ENCODE measurements around the gene ASGR1. TPM values are rescaled to one million over a fixed set of nuclear protein-coding genes. Genes with fewer than 3 reads are reported as not detected.
"Not testable (repeated sequence)": the region's sequence is repeated elsewhere in the genome, so short reads cannot be mapped to it uniquely, and the experiment has no call there.

Gene ASGR1
- polyA plus RNA-seq, 4 donors = 4.6 to 8.1 (median 5.2) TPM

DNA sequence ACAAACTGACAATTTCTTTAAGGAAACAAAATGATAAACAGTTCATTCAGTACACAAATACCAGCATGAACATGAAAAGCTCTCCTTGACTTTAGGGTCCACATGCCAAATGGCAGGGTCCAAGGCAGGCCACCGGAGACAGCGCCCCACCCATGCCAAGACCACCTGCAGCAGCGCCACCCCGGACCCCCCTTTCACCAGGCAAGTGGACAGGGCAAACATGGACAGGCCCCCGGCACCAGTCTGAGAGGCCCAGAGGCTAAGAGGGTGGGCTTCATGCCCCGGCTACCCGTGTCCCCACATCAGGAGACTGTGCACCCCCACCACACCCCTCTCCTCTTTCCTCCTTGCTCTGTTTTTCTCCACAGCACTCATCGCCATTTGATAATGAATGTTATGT, 49.9 kb downstream of the ASGR1 start:
- no peak for DNase-seq (ENCODE audit: low read depth in 4 of 4, low spot score in 3 of 4)

GRCh38 chr17:7128160-7128559, 51.0 kb downstream of the ASGR1 start:
- no peak for DNase-seq (ENCODE audit: low read depth in 4 of 4, low spot score in 3 of 4)

DNA sequence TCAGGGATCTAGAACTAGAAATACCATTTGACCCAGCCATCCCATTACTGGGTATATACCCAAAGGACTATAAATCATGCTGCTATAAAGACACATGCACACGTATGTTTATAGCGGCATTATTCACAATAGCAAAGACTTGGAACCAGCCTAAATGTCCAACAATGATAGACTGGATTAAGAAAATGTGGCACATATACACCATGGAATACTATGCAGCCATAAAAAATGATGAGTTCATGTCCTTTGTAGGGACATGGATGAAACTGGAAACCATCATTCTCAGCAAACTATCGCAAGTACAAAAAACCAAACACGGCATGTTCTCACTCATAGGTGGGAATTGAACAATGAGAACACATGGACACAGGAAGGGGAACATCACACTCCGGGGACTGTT, 51.7 kb downstream of the ASGR1 start:
- DNase-seq (ENCODE audit: low read depth in 4 of 4, low spot score in 3 of 4) = not testable (repeated sequence)

DNA sequence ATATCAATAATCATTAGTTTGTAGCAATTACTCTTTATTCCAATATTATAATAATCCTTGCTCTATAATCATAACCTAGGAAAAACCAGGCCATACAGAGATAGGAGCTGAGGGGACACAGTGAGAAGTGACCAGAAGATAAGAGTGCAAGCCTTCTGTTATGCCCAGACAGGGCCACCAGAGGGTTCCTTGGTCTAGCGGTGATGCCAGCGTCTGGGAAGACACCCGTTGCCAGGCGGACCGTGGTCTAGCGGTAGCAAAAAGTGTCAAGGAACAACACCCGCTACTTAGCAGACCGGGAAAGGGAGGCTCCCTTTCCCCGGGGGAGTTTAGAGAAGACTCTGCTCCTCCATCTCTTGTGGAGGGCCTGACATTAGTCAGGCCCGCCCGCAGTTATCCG, 52.8 kb downstream of the ASGR1 start:
- DNase-seq (ENCODE audit: low read depth in 4 of 4, low spot score in 3 of 4) = not testable (repeated sequence)

- DNase-seq (ENCODE audit: low read depth in 4 of 4, low spot score in 3 of 4) = no peak
Measured at GRCh38 chr17:7124923-7125322, 54.2 kb downstream of the ASGR1 start.

GRCh38 chr17:7123844-7124243, 55.3 kb downstream of the ASGR1 start:
- no peak for DNase-seq (ENCODE audit: low read depth in 4 of 4, low spot score in 3 of 4)

Other genes starting within 250 kb of the ASGR1 start
- gene ALOX12, start 183.3 kb downstream of the ASGR1 start, polyA plus RNA-seq (ENCODE audit: insufficient read length in 4 of 4) = 1 to 10 TPM; 1.2 to 3.3 (median 2.1) TPM
- gene RNASEK, start 166.7 kb downstream of the ASGR1 start, polyA plus RNA-seq (ENCODE audit: insufficient read length in 4 of 4) = 100 to 1,000 TPM; 174 to 227 (median 189) TPM
- 10 to 100 TPM; 25.7 to 30.7 (median 28.3) TPM for gene BCL6B, start 156.3 kb downstream of the ASGR1 start, polyA plus RNA-seq (ENCODE audit: insufficient read length in 4 of 4)
- 1 to 10 TPM; 2.7 to 4.8 (median 3.9) TPM for gene SLC16A13, start 143.4 kb downstream of the ASGR1 start, polyA plus RNA-seq (ENCODE audit: insufficient read length in 4 of 4)
- gene SLC16A11, start 135.3 kb downstream of the ASGR1 start, polyA plus RNA-seq (ENCODE audit: insufficient read length in 4 of 4) = under 1 TPM; 0.41 to 0.67 (median 0.59) TPM
- gene CLEC10A, start 99.1 kb downstream of the ASGR1 start, polyA plus RNA-seq (ENCODE audit: insufficient read length in 4 of 4) = 1 to 10 TPM; 1.3 to 1.9 (median 1.4) TPM
- 1 to 10 TPM in 3 of 4 donors, under 1 TPM in 1; 0.91 to 2.5 (median 1.7) TPM for gene ASGR2, start 64.5 kb downstream of the ASGR1 start, polyA plus RNA-seq (ENCODE audit: insufficient read length in 4 of 4)
- 10 to 100 TPM; 30.3 to 40.3 (median 32.9) TPM for gene DLG4, start 40.5 kb upstream of the ASGR1 start, polyA plus RNA-seq (ENCODE audit: insufficient read length in 4 of 4)
- 100 to 1,000 TPM; 421 to 519 (median 462) TPM for gene ACADVL, start 40.6 kb upstream of the ASGR1 start, polyA plus RNA-seq (ENCODE audit: insufficient read length in 4 of 4)
- 10 to 100 TPM; 49.9 to 65.1 (median 50.9) TPM for gene DVL2, start 55.1 kb upstream of the ASGR1 start, polyA plus RNA-seq (ENCODE audit: insufficient read length in 4 of 4)
- gene PHF23, start 60.1 kb upstream of the ASGR1 start, polyA plus RNA-seq (ENCODE audit: insufficient read length in 4 of 4) = 10 to 100 TPM; 57.4 to 66.4 (median 60.9) TPM
- 100 to 1,000 TPM; 389 to 496 (median 451) TPM for gene GABARAP, start 63.1 kb upstream of the ASGR1 start, polyA plus RNA-seq (ENCODE audit: insufficient read length in 4 of 4)
- gene CTDNEP1, start 72.4 kb upstream of the ASGR1 start, polyA plus RNA-seq (ENCODE audit: insufficient read length in 4 of 4) = 100 to 1,000 TPM; 147 to 167 (median 159) TPM
- gene ELP5, start 72.8 kb upstream of the ASGR1 start, polyA plus RNA-seq (ENCODE audit: insufficient read length in 4 of 4) = 10 to 100 TPM; 40.3 to 55.8 (median 50.5) TPM
- 10 to 100 TPM; 45.0 to 66.0 (median 51.8) TPM for gene CLDN7, start 83.1 kb upstream of the ASGR1 start, polyA plus RNA-seq (ENCODE audit: insufficient read length in 4 of 4)
- 1 to 10 TPM; 1.8 to 2.9 (median 2.5) TPM for gene SLC2A4, start 102.3 kb upstream of the ASGR1 start, polyA plus RNA-seq (ENCODE audit: insufficient read length in 4 of 4)
- 1 to 10 TPM; 2.9 to 4.2 (median 3.4) TPM for gene YBX2, start 115.3 kb upstream of the ASGR1 start, polyA plus RNA-seq (ENCODE audit: insufficient read length in 4 of 4)
- 100 to 1,000 TPM; 297 to 355 (median 333) TPM for gene EIF5A, start 128.3 kb upstream of the ASGR1 start, polyA plus RNA-seq (ENCODE audit: insufficient read length in 4 of 4)
- gene GPS2, start 136.0 kb upstream of the ASGR1 start, polyA plus RNA-seq (ENCODE audit: insufficient read length in 4 of 4) = 100 to 1,000 TPM in 2 of 4 donors, 10 to 100 TPM in 2; 86.3 to 106 (median 99.6) TPM
- 10 to 100 TPM; 28.3 to 33.3 (median 30.7) TPM for gene NEURL4, start 150.0 kb upstream of the ASGR1 start, polyA plus RNA-seq (ENCODE audit: insufficient read length in 4 of 4)
- gene ACAP1, start 157.2 kb upstream of the ASGR1 start, polyA plus RNA-seq (ENCODE audit: insufficient read length in 4 of 4) = 1 to 10 TPM; 5.7 to 9.1 (median 6.0) TPM
- gene KCTD11, start 172.8 kb upstream of the ASGR1 start, polyA plus RNA-seq (ENCODE audit: insufficient read length in 4 of 4) = 10 to 100 TPM; 12.4 to 13.6 (median 12.9) TPM
- gene TMEM95, start 175.8 kb upstream of the ASGR1 start, polyA plus RNA-seq (ENCODE audit: insufficient read length in 4 of 4) = not detected
- gene TNK1, start 201.7 kb upstream of the ASGR1 start, polyA plus RNA-seq (ENCODE audit: insufficient read length in 4 of 4) = 1 to 10 TPM; 3.2 to 7.2 (median 4.5) TPM
- gene PLSCR3, start 215.2 kb upstream of the ASGR1 start, polyA plus RNA-seq (ENCODE audit: insufficient read length in 4 of 4) = 10 to 100 TPM; 30.5 to 46.3 (median 38.1) TPM
- gene TMEM256, start 224.7 kb upstream of the ASGR1 start, polyA plus RNA-seq (ENCODE audit: insufficient read length in 4 of 4) = 100 to 1,000 TPM in 1 of 4 donors, 10 to 100 TPM in 3; 78.9 to 105 (median 86.2) TPM
- 10 to 100 TPM; 22.8 to 32.6 (median 24.9) TPM for gene NLGN2, start 228.5 kb upstream of the ASGR1 start, polyA plus RNA-seq (ENCODE audit: insufficient read length in 4 of 4)
- gene SPEM1, start 241.0 kb upstream of the ASGR1 start, polyA plus RNA-seq (ENCODE audit: insufficient read length in 4 of 4) = under 1 TPM in 1 of 4 donors, not detected in 3; 0.09 TPM
- under 1 TPM in 2 of 4 donors, not detected in 2; 0.12 TPM for gene SPEM2, start 246.2 kb upstream of the ASGR1 start, polyA plus RNA-seq (ENCODE audit: insufficient read length in 4 of 4)
- not detected for gene SPEM3, start 249.5 kb upstream of the ASGR1 start, polyA plus RNA-seq (ENCODE audit: insufficient read length in 4 of 4)

Measured in right renal pelvis (tissue), 4 donors.